Stimulated activated naive CD8-positive, alpha-beta T cell treated with anti-CD3 and anti-CD28 coated beads, Interleukin-15, Interleukin-2, amounts not matched to agents 100 U/mL and 50 U/mL, for 24 hours (primary cell): ENCODE results near the gene DSCAM.

ENCODE experiments used
- ATAC-seq: fragments of 150-1000 bp; cut with Tn5 transposase; one replicate; pipeline ENCODE4 v1.10.0; 2021
- DNase-seq: peaks from one replicate; pipeline ENCODE4 v3.0.0; 2021

DSCAM gene

DNA sequence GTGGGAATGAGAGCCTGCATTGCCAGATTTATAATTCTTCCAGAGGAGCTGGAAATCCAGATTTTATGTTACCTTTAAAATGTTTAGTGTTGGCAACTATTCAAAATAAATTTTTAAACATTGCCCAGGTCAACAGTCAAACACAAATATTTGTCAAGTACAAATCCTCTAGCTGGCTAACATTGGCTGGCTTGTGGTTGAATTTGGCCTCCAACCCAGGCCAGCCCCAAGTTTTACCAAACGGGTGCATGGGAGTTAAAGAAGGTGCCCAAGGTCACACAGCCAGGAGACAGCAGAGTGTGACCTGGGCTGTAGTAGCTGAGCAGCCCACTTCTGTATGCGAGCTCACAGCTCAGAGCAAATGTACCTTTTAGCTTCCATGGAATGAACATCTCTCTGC, 240.6 kb downstream of the DSCAM start:
- ATAC-seq: no peak
- no peak for DNase-seq

DNA sequence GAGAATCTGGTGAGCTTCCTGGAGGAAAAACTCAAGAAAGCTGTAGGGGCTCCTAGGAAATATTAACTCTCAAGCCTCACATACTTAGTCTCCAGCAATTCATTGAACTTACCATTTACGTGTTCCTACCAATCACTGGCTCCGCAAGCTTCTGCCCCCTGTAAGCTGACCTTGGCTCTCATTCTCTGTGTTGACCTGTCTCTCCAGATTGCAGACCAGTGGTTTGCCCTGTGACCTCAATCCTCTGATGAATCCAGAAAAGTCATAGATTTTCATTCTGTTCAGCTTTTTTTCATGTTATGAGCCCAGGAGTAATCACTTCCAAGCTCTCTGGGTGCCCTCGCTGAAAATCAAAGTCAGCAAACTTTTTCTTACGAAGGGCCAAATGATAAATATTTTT, 241.9 kb downstream of the DSCAM start:
- ATAC-seq (no peak), DNase-seq (no peak)

GRCh38 chr21:40603774-40604173, 243.2 kb downstream of the DSCAM start:
- ATAC-seq (no peak), DNase-seq (no peak)

DNA sequence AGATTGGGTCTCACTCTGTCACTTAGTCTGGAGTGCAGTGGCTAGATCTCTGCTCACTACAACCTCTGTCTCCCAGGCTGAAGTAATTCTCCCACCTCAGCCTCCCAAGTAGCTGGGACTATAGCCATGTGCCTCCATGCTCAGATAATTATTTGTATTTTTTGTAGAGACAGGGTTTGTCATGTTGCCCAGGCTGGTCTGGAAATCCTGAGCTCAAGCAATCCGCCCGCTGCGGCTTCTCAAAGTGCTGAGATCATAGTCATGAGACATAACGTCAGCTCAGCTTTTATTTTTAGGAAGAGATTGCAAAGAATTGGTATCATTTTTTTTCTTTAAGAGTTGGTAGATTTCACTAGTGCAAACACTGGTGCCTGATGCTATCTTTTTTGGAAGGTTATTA, 244.9 kb downstream of the DSCAM start:
- DNase-seq (no peak), ATAC-seq (no peak)

GRCh38 chr21:40595806-40596205, 251.2 kb downstream of the DSCAM start:
- DNase-seq (no peak), ATAC-seq (no peak)

GRCh38 chr21:40587736-40588346, 259.1 kb downstream of the DSCAM start:
- ATAC-seq (no peak), DNase-seq (no peak)

GRCh38 chr21:40586575-40586974, 260.4 kb downstream of the DSCAM start:
- no peak for ATAC-seq
- DNase-seq: no peak

DNA sequence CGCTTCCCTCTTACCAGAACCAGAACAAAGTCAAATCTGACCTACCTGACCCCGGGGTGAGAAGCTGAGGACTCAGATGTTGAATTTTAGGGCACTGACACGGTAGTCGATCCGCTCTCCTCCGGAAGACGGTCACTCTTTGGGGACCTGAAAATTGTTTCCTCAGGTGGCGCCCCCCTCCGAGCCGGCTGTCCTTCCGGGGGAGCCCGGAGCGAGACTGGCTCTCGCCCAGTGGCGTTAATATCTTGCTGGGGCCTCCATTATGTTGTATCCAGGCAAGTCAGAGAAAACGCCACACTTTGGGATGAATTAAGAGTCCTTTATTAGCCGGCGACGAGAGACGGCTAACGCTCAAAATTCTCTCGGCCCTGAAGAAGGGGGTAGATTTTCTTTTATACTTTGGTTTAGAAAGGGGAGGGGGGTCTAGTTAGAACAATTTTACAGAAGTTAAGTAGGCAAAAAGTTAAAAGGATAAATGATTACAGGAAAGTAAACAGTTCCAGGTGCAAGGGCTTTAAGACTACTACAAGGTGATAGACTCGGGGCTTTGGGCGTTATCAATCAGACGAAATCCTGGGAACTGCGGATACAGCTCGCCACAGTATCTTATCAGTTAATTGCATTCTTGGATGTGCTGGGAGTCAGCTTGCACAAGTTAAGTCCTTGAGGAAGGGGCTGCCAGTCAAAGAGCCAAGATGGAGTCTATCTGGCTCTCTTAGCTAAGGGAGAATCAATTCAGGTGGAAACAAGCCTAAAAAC, 269.5 kb downstream of the DSCAM start:
- ATAC-seq (no peak), DNase-seq (no peak)

DNA sequence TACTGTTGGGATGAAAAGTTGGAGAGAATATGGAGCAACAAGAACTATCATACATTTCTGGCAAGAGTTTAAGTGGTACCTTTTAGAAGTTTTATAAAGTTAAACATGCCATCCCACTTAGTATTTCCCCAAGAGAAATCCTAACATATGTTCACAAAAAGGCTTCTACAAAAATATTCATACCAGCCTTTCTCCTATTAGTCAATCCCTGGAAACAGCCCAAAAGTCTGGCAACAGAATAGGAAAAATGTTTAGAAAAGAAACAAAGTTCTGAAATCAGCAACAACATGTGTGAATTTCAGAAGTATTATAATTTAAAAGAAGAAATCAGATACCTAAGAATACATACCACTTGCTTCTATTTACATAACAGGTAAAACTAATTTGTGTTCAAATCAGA, 271.0 kb downstream of the DSCAM start:
- DNase-seq (no peak), ATAC-seq (no peak)

DNA sequence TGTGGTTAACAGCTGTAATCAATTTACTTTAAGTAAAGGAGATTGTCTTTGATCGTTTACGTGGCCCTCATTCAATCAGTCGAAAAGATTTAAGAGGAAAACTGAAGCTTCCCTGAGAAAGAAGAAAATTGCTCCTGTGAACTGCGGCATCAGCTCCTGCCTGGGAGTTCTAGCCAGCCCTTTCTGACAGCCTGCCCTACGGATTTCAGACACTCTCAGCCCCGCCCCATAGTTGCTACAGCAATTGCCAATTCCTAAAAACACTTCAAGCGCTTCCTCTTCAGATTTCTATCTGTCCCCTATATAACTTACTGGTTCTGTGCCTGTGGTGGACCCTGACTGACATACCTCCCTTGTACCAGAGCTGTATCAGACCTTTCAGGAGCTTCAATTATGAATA, 277.6 kb downstream of the DSCAM start:
- ATAC-seq: no peak

GRCh38 chr21:40568807-40569206, 278.2 kb downstream of the DSCAM start:
- DNase-seq (no peak), ATAC-seq (no peak)

More for the DNA sequence above, 277.6 kb downstream of the DSCAM start:
- DNase-seq: no peak

DNA sequence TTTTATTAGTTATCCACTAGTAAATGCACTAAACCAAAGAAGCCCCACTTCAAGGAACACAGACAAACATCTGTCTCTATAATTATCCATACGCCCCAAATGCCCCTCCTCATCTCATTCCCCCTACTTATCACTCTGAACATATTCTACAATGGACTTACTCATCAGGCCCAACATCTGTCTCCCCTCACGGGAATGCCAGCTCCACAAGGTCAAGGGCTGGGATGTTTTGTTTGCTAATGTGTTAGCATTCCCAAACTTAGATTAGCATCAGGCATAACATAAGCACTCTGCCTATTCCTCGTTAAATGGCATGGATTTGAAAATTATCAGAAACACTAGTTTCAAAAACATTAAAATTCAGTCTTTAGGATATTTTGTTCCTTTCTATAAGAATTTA, 279.5 kb downstream of the DSCAM start:
- ATAC-seq (no peak), DNase-seq (no peak)

DNA sequence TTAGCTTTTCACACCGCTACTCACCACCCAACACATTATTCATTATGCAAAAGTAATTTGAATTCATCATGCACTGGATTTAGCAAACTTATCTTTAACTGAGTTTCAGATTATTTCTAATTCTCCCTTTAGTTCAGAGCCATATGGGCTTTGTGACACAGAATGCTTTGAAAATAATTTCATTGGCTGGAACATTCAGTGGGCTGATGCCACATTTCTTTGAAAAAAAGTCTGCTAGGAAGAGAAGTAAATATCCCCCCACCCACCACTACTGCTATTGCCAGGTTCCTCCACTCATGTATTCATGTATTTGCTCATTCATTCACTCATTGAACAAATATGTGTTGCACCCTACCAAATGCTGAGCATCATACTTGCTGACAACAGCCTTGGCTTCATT, 280.5 kb downstream of the DSCAM start:
- ATAC-seq (no peak), DNase-seq (no peak)

- ATAC-seq (no peak), DNase-seq (no peak)
Observed at GRCh38 chr21:40564318-40564717, 282.6 kb downstream of the DSCAM start.

DNA sequence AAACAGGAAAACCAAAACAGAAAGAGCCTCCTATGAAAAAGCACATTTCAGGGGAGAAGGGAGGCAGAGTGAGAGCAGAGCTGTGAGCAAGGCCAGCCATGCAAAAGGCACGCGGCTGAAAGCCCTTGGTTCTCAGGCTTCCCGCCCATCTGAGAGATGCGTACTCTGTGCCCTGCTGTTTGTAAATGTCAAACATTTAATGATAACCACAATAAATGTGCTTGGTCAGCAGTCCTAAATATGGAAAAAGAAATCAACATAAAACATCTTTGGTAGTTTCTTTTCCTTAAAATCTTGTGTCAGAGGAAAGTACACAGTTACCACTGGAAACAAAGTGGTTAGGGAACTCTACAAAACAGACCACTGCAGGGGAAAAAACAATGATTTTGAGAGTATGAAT, 283.1 kb downstream of the DSCAM start:
- ATAC-seq (no peak), DNase-seq (no peak)

DNA sequence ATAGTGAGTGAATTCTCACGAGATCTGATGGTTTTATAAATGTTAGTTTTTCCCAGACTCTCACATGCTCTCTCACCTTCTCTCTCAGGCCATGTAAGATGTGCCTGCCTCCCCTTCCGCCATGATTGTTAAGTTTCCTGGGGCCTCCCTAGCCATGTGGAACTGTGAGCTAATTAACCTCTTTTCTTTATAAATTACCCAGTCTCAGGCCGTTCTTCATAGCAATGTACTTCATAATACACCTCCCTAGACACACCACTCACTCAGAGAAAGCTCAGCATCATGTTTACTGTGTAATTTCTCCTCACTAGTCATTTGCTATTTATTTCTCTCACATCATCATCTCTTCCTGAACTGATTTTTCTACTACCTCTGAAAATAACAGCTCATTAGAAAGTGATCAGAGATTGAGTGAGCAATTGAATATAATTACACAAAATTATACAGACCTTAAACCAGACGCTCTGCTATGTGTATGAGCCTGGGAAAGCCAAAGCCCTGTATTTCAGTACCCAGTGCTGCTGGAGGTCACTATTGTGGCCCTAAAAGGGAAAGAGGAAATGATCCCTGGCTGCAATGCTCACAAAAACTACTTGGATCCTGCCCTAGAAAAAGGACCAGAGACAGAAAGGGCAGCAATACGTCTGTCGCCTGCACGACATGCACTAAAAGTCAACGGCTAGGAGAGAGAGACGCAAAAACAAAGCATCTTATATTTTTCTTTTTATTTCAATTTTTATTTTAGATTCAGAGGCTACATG, 284.5 kb downstream of the DSCAM start:
- ATAC-seq: no peak

DNA sequence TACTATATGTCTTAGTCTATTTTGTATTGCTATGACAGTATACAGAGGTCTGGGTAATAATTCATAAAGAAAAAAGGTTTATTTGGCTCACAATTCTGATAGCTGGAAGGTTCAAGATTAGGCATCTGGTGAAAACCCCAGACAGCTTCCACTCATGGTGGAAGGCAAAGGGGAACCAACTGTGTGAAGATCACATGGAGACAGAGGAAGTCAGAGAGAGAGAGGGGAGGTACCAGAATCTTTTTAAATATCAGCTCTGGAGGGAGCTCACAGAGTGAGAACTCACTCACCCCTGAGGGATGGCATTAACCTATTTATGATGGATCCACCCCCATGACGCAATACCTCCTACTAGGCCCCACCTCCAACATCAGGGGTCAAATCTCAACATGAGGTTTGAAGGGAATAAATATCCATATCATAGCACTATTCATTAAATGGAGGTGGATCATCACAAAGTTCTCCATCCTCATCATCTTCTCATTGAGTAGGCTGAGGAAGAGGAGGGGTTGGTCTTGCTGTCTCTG, 290.5 kb downstream of the DSCAM start:
- DNase-seq: no peak
- no peak for ATAC-seq

More for the DNA sequence above, 284.5 kb downstream of the DSCAM start:
- DNase-seq: no peak

DNA sequence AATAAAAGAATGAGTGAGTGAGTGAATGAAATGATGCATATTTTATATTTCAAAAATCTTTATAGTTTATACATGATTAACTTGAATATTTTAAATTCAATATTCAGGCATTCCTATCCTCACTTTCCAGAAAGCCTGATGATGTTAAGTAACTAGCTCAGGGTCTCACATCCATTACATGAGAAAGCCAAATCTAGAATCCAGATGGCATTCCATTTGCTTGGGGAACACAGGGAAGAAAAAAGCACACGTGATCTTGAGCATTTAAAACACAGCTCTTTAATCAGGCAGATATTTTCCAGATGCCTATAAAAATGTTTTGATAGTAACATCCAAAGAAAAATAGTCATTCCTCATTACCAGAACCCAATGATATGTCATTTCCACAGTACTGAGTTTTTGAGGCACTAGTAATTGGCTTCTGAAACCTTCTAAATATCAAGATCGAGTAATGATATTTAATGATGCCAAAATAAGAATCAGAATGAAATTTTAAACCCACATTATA, 291.9 kb downstream of the DSCAM start:
- no peak for ATAC-seq
- no peak for DNase-seq

- DNase-seq: no peak
Observed at GRCh38 chr21:40553781-40554180, 293.2 kb downstream of the DSCAM start.

DNA sequence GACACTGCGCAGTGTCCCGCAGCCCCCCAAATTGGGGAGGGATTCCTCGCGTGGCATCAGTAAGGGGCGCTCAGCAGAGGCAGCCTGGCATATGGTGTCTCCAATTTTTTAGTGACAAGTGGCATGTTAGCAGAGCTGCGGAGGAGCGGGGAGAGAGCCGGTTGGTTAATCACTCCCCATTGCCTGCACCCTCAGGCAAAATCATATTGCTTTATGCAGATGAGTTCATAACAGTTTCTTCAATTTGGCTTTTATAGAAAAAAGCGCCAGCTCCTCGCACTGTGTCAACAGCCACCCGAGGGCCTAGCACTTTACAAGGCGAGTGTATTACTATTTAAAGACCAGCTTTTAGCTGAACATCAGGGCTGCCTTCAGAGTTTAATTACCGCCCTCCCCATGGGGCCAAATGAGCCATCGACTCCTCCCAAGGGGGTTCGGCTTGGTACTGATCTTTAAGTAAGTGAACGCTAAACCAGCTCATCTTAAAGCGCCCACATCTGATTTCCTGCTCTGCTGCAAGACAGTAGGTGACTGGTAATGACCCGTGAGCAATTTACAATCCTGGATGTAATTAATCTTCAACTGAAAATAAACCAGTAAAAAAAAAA, 298.9 kb downstream of the DSCAM start:
- no peak for ATAC-seq
- no peak for DNase-seq

More at GRCh38 chr21:40553781-40554180, 293.2 kb downstream of the DSCAM start:
- no peak for ATAC-seq

- DNase-seq: no peak
Observed at GRCh38 chr21:40546647-40547046, 300.3 kb downstream of the DSCAM start.

DNA sequence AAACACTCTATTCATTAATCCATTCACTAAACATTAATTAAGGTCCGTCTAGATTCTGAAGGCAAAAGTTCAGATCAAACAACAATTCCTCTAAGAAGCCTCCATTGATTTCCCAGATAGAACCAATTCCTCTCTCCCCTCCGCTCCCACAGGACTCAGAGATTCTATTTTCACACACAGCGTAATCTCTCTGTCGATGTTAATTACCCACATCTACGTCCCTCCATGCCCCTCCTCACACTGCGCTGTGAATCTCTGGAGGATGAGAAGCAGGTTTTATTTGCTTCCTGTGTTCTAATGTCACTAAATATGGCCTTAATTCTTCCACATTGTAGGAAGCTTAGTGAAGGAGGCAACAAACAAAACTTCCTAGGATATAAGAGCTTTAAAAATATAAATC, 306.7 kb downstream of the DSCAM start:
- no peak for ATAC-seq

More at GRCh38 chr21:40546647-40547046, 300.3 kb downstream of the DSCAM start:
- no peak for ATAC-seq

More for the DNA sequence above, 306.7 kb downstream of the DSCAM start:
- DNase-seq: no peak
